ENCODE measurements around the gene RBM6.

- TF ChIP-seq YY1 (IDR thresholded peaks at IDR 0.05; ENCODE audit: insufficient read depth, insufficient read length): no peak
- no peak for TF ChIP-seq SUZ12 (IDR thresholded peaks at IDR 0.05; ENCODE audit: extremely low read depth, insufficient read depth, insufficient read length)
- TF ChIP-seq ZNF274 (IDR thresholded peaks at IDR 0.05; ENCODE audit: low read depth, low read length): no peak
Measured at GRCh38 chr3:50102558-50102957, 162.6 kb downstream of the RBM6 start.

Data from NT2/D1 (cell line).